GM12892 (cell line): ENCODE data around the gene SLC19A2.

ENCODE experiments used
- DNase-seq: peaks from one replicate; pipeline ENCODE4 v3.0.0; 2011; ENCODE audit not compliant: insufficient read length
- FAIRE-seq: peaks from 2 replicates; lab custom pipeline; 2011; peaks lifted over from hg19 to GRCh38; lab: Jason Lieb, UNC
- POLR2A ChIP-seq: IDR thresholded peaks from 2 replicates; pipeline ENCODE4 v1.6.1; 2011; ENCODE audit warnings: low read depth, low read length, control low read depth
- POLR2AphosphoS5 ChIP-seq: IDR thresholded peaks from 2 replicates; pipeline ENCODE4 v1.6.1; 2011; ENCODE audit warnings: low read depth, low read length, control low read depth
- TAF1 ChIP-seq: IDR thresholded peaks from 2 replicates; pipeline ENCODE4 v1.6.1; 2011; ENCODE audit warnings: low read depth, mild to moderate bottlenecking, control low read depth, low read length, borderline replicate concordance

The SLC19A2 gene

GRCh38 chr1:169484101-169484500, 1.6 kb downstream of the SLC19A2 start:
- FAIRE-seq (no peak), DNase-seq (no peak)
- TF ChIP-seq TAF1 (no peak), POLR2A (no peak), POLR2AphosphoS5 (no peak)

- no peak for TF ChIP-seq POLR2A
- no peak for TF ChIP-seq POLR2AphosphoS5
- TF ChIP-seq TAF1 = no peak
- no peak for DNase-seq
- no peak for FAIRE-seq
Observed at GRCh38 chr1:169483500-169483966, 2.2 kb downstream of the SLC19A2 start.

- FAIRE-seq (no peak), DNase-seq (no peak)
- TF ChIP-seq POLR2A (no peak), TAF1 (no peak), POLR2AphosphoS5 (no peak)
Observed at GRCh38 chr1:169479363-169480066, 6.2 kb downstream of the SLC19A2 start.

GRCh38 chr1:169478094-169478672, 7.6 kb downstream of the SLC19A2 start:
- FAIRE-seq (no peak), DNase-seq (no peak)
- TF ChIP-seq POLR2AphosphoS5 = no peak
- TF ChIP-seq TAF1 = no peak
- no peak for TF ChIP-seq POLR2A

GRCh38 chr1:169475806-169476387, 9.8 kb downstream of the SLC19A2 start:
- no peak for DNase-seq
- no peak for FAIRE-seq
- TF ChIP-seq POLR2A (no peak), TAF1 (no peak), POLR2AphosphoS5 (no peak)

- FAIRE-seq (no peak), DNase-seq (no peak)
- TF ChIP-seq TAF1 = no peak
- TF ChIP-seq POLR2AphosphoS5 = no peak
- TF ChIP-seq POLR2A = no peak
Observed at GRCh38 chr1:169474302-169474995, 11.3 kb downstream of the SLC19A2 start.

GRCh38 chr1:169473347-169473746, 12.4 kb downstream of the SLC19A2 start:
- no peak for DNase-seq
- no peak for FAIRE-seq
- TF ChIP-seq POLR2AphosphoS5 = no peak
- TF ChIP-seq TAF1 = no peak
- no peak for TF ChIP-seq POLR2A

GRCh38 chr1:169472738-169473137, 13.0 kb downstream of the SLC19A2 start:
- FAIRE-seq (no peak), DNase-seq (no peak)
- no peak for TF ChIP-seq POLR2A
- no peak for TF ChIP-seq TAF1
- no peak for TF ChIP-seq POLR2AphosphoS5

GRCh38 chr1:169468982-169469381, 16.8 kb downstream of the SLC19A2 start:
- DNase-seq (no peak), FAIRE-seq (no peak)
- no peak for TF ChIP-seq POLR2A
- no peak for TF ChIP-seq TAF1

GRCh38 chr1:169466259-169467230, 19.2 kb downstream of the SLC19A2 start:
- TF ChIP-seq POLR2A = no peak
- no peak for TF ChIP-seq POLR2AphosphoS5
- no peak for TF ChIP-seq TAF1
- FAIRE-seq = no peak
- DNase-seq = no peak
